GM18498 (cell line): Measurements from ENCODE around the gene GPR18.

ENCODE experiments used
- ATAC-seq: cut with Tn5 transposase; IDR thresholded peaks from one replicate; pipeline ENCODE4 v1.9.1; 2021; ENCODE audit warnings: mild to moderate bottlenecking, moderate library complexity; ENCODE audit not compliant: unreplicated experiment

GPR18 gene

GRCh38 chr13:99293178-99293577 lies 35.0 kb upstream of the GPR18 start:
- ATAC-seq = no peak

- no peak for ATAC-seq
These were observed 32.7 kb upstream of the GPR18 start for GRCh38 chr13:99290894-99291293.

- no peak for ATAC-seq
These were observed 31.6 kb upstream of the GPR18 start for GRCh38 chr13:99289674-99290337.

- no peak for ATAC-seq
These were observed 31.1 kb upstream of the GPR18 start for GRCh38 chr13:99289271-99289670.

GRCh38 chr13:99288089-99288488 lies 29.9 kb upstream of the GPR18 start:
- ATAC-seq = peak; percentile 86

- ATAC-seq = peak; percentile 10
These were observed 29.4 kb upstream of the GPR18 start for GRCh38 chr13:99287551-99287950.

- no peak for ATAC-seq
These were observed 27.4 kb upstream of the GPR18 start for GRCh38 chr13:99285432-99286182.

GRCh38 chr13:99282264-99283231 lies 24.4 kb upstream of the GPR18 start:
- ATAC-seq = peak; percentile 61

GRCh38 chr13:99281811-99282263 lies 23.7 kb upstream of the GPR18 start:
- peak; percentile 75 for ATAC-seq

GRCh38 chr13:99280166-99280565 lies 22.0 kb upstream of the GPR18 start:
- no peak for ATAC-seq

- ATAC-seq = no peak
These were observed 21.5 kb upstream of the GPR18 start for GRCh38 chr13:99279637-99280036.

GRCh38 chr13:99278843-99279242 lies 20.7 kb upstream of the GPR18 start:
- no peak for ATAC-seq

- ATAC-seq = no peak
These were observed 20.0 kb upstream of the GPR18 start for GRCh38 chr13:99278200-99278599.

- ATAC-seq = no peak
These were observed 19.4 kb upstream of the GPR18 start for GRCh38 chr13:99277629-99278028.

- no peak for ATAC-seq
These were observed 18.5 kb upstream of the GPR18 start for GRCh38 chr13:99276706-99277105.

- ATAC-seq = peak; percentile 30
These were observed 16.9 kb upstream of the GPR18 start for GRCh38 chr13:99275093-99275469.

GRCh38 chr13:99273128-99273527 lies 14.9 kb upstream of the GPR18 start:
- no peak for ATAC-seq

GRCh38 chr13:99272481-99272880 lies 14.3 kb upstream of the GPR18 start:
- no peak for ATAC-seq

- no peak for ATAC-seq
These were observed 13.1 kb upstream of the GPR18 start for GRCh38 chr13:99271249-99271648.

- no peak for ATAC-seq
These were observed 12.3 kb upstream of the GPR18 start for GRCh38 chr13:99270518-99270917.

- peak; percentile 62 for ATAC-seq
These were observed 11.6 kb upstream of the GPR18 start for GRCh38 chr13:99269627-99270241.
